GM23248 (cell line): ENCODE results near the gene CKS1B. TPM values are rescaled to one million over a fixed set of nuclear protein-coding genes. Genes with fewer than 3 reads are reported as not detected.

ENCODE experiments used
- DNase-seq: peaks from one replicate; pipeline ENCODE4 v3.0.0-alpha.2; 2015
- H2AFZ ChIP-seq: fragments of 200-600 bp; sonication (generic); 2 replicates; pipeline ENCODE4 v1.6.1; 2016; ENCODE audit warnings: antibody characterized with exemption
- H3F3A ChIP-seq: fragments of 200-600 bp; sonication (generic); 2 replicates; pipeline ENCODE4 v1.6.1; 2016; ENCODE audit warnings: mild to moderate bottlenecking, antibody characterized with exemption, mixed run types; ENCODE audit not compliant: insufficient read depth
- H3K27ac ChIP-seq: fragments of 200-600 bp; sonication (generic); 2 replicates; pipeline ENCODE4 v1.5.1; 2016; ENCODE audit warnings: mild to moderate bottlenecking
- H3K27me3 ChIP-seq: fragments of 200-600 bp; sonication (generic); replicated peaks from 2 replicates; pipeline ENCODE4 v1.6.1; 2016; ENCODE audit warnings: mild to moderate bottlenecking; ENCODE audit not compliant: insufficient read depth
- H3K36me3 ChIP-seq: fragments of 200-600 bp; sonication (generic); 2 replicates; pipeline ENCODE4 v1.6.1; 2016; ENCODE audit warnings: low read depth, mild to moderate bottlenecking
- H3K4me1 ChIP-seq: fragments of 200-600 bp; sonication (generic); 2 replicates; pipeline ENCODE4 v1.6.1; 2016; ENCODE audit warnings: mild to moderate bottlenecking; ENCODE audit not compliant: insufficient read depth
- H3K4me2 ChIP-seq: fragments of 200-600 bp; sonication (generic); one replicate; pipeline ENCODE4 v1.6.1; 2016; ENCODE audit warnings: mild to moderate bottlenecking; ENCODE audit not compliant: unreplicated experiment
- H3K4me3 ChIP-seq: fragments of 200-600 bp; sonication (generic); 2 replicates; pipeline ENCODE4 v1.5.1; 2016; ENCODE audit warnings: mild to moderate bottlenecking
- H3K79me2 ChIP-seq: fragments of 200-600 bp; sonication (generic); 2 replicates; pipeline ENCODE4 v1.6.1; 2016; ENCODE audit warnings: mild to moderate bottlenecking; ENCODE audit not compliant: insufficient read depth
- H3K9ac ChIP-seq: fragments of 200-600 bp; sonication (generic); 2 replicates; pipeline ENCODE4 v1.6.1; 2016; ENCODE audit warnings: mild to moderate bottlenecking
- H3K9me2 ChIP-seq: fragments of 200-600 bp; sonication (generic); 2 replicates; pipeline ENCODE4 v1.6.1; 2016; ENCODE audit warnings: mixed run types, mild to moderate bottlenecking, moderate library complexity; ENCODE audit not compliant: insufficient read depth
- H3K9me3 ChIP-seq: fragments of 200-600 bp; sonication (generic); one replicate; pipeline ENCODE4 v1.6.1; 2017; ENCODE audit warnings: low read depth
- H4K20me1 ChIP-seq: fragments of 200-600 bp; sonication (generic); 2 replicates; pipeline ENCODE4 v1.6.0; 2016; ENCODE audit not compliant: insufficient read depth
- EZH2 ChIP-seq: fragments of 200-600 bp; sonication (generic); IDR thresholded peaks from 2 replicates; pipeline ENCODE4 v1.6.1; 2018; ENCODE audit warnings: antibody characterized with exemption, mild to moderate bottlenecking; ENCODE audit not compliant: insufficient read depth, poor library complexity, severe bottlenecking
- EZH2phosphoT487 ChIP-seq: fragments of 200-600 bp; sonication (generic); IDR thresholded peaks from 2 replicates; pipeline ENCODE4 v1.6.1; 2018; ENCODE audit warnings: antibody characterized with exemption, moderate library complexity, mild to moderate bottlenecking, low read depth; ENCODE audit not compliant: insufficient read depth
- WGBS, 2 experiments: methylation state at CpG; one replicate each; pipeline ENCODE4 v1.1.6; 2015 to 2017; ENCODE audit warnings: low lambda C conversion rate in 2 of 2, low coverage in 1 of 2; ENCODE audit errors: missing lambda C conversion rate in 2 of 2; 5-methylcytosine and 5-hydroxymethylcytosine counted together
- in situ Hi-C: fragments of 300-500 bp; cut with MboI; formaldehyde crosslinking; loops from 2 replicates; pipeline ENCODE4 v1.15.0; 2020
- microRNA-seq: library from miRNA; unstranded; fragments of <30 nt; microRNA quantifications from one replicate; pipeline ENCODE4, GENCODE V29; 2016; ENCODE audit warnings: borderline number of aligned reads
- polyA plus RNA-seq: library from polyadenylated mRNA; unstranded; fragments of >200 nt; fragmentation: Nextera tagmentation; extraction: Ambion mirVana; gene quantifications from 2 replicates; pipeline ENCODE4 v1.2.1, GENCODE V29; 2016
- small RNA-seq: library from RNA; depleted of rRNA; stranded (forward); fragments of <200 nt; gene quantifications from one replicate; pipeline ENCODE3, GENCODE V24; 2014; ENCODE audit warnings: low read depth, low replicate concordance
- total RNA-seq: library from RNA; depleted of rRNA; stranded (reverse); fragments of >200 nt; shearing (Covaris generic); gene quantifications from 2 replicates; pipeline ENCODE4 v1.2.3, GENCODE V29; 2014; rRNA removed

CKS1B gene
- total and polyA plus RNA-seq, 2 experiments from 2014 or later: 45.6 to 119 TPM

GRCh38 chr1:155026588-155026987, 52.1 kb downstream of the CKS1B start:
- 70 to 73% methylated on average over 6 of the region's 6 CpGs for WGBS, 2 experiments
- in situ Hi-C loops: no loop called here
- H3K4me2 ChIP-seq: no peak overlapping the region

More at GRCh38 chr1:155026588-155026987, 52.1 kb downstream of the CKS1B start:
- H3K36me3 ChIP-seq: no peaks in the 10 kb centered on the region
- no peak overlapping the region for H3K9ac ChIP-seq
- no peak overlapping the region for H3K4me3 ChIP-seq
- DNase-seq: peak; percentile 62
- no peak overlapping the region for H3K27ac ChIP-seq
- H2AFZ ChIP-seq: no peak overlapping the region
- no peaks in the 10 kb centered on the region for H3K9me2 ChIP-seq
- no peaks in the 10 kb centered on the region for H3F3A ChIP-seq
- TF ChIP-seq EZH2phosphoT487: no peak
- TF ChIP-seq EZH2: no peak
- H3K9me3 ChIP-seq: no peaks in the 10 kb centered on the region
- no peaks in the 10 kb centered on the region for H4K20me1 ChIP-seq
- H3K27me3 ChIP-seq: no peaks in the 10 kb centered on the region
- peaks cover 5% of the 10 kb centered on the region; the same call in 1 of the 2 replicates for H3K4me1 ChIP-seq
- H3K79me2 ChIP-seq: no peaks in the 10 kb centered on the region

Small RNA genes lying within 50 kb of the gene (microRNA-seq; reads per million reads assigned to microRNA genes)
- gene MIR4258: not detected

Small RNA genes lying within 50 kb of the gene (small RNA-seq; reads per million reads assigned to genes)
- not detected for gene MIR4258
- gene RF00017: not detected

Other genes starting within 250 kb of the CKS1B start
- gene KCNN3, start 104.4 kb upstream of the CKS1B start, total RNA-seq: not detected in 2 replicates
- not detected in 2 replicates for gene KCNN3, start 104.4 kb upstream of the CKS1B start, polyA plus RNA-seq
- gene PMVK, start 38.0 kb upstream of the CKS1B start, total RNA-seq: 2.1 and 6.4 TPM in 2 replicates
- 36.6 and 40.2 TPM in 2 replicates for gene PMVK, start 38.0 kb upstream of the CKS1B start, polyA plus RNA-seq
- gene PBXIP1, start 18.6 kb upstream of the CKS1B start, total RNA-seq: 70.4 and 72.2 TPM in 2 replicates
- 25.9 and 26.4 TPM in 2 replicates for gene PBXIP1, start 18.6 kb upstream of the CKS1B start, polyA plus RNA-seq
- gene PYGO2, start 12.9 kb upstream of the CKS1B start, total RNA-seq: 13.2 and 14.9 TPM in 2 replicates
- gene PYGO2, start 12.9 kb upstream of the CKS1B start, polyA plus RNA-seq: 14.7 and 15.4 TPM in 2 replicates
- 295 and 319 TPM in 2 replicates for gene SHC1, start 3.9 kb upstream of the CKS1B start, total RNA-seq
- 275 and 278 TPM in 2 replicates for gene SHC1, start 3.9 kb upstream of the CKS1B start, polyA plus RNA-seq
- 15.6 and 21.3 TPM in 2 replicates for gene FLAD1, start 8.7 kb downstream of the CKS1B start, total RNA-seq
- gene FLAD1, start 8.7 kb downstream of the CKS1B start, polyA plus RNA-seq: 26.4 and 30.2 TPM in 2 replicates
- not detected in 2 replicates for gene LENEP, start 18.9 kb downstream of the CKS1B start, total RNA-seq
- gene LENEP, start 18.9 kb downstream of the CKS1B start, polyA plus RNA-seq: not detected in 2 replicates
- 16.8 and 27.0 TPM in 2 replicates for gene ZBTB7B, start 28.1 kb downstream of the CKS1B start, total RNA-seq
- 2.3 and 2.9 TPM in 2 replicates for gene ZBTB7B, start 28.1 kb downstream of the CKS1B start, polyA plus RNA-seq
- gene DCST2, start 59.1 kb downstream of the CKS1B start, total RNA-seq: not detected in 2 replicates
- gene DCST2, start 59.1 kb downstream of the CKS1B start, polyA plus RNA-seq: 0.14 and 0.16 TPM in 2 replicates
- gene DCST1, start 59.1 kb downstream of the CKS1B start, total RNA-seq: not detected in 2 replicates
- not detected in 2 replicates for gene DCST1, start 59.1 kb downstream of the CKS1B start, polyA plus RNA-seq
- 85.6 and 109 TPM in 2 replicates for gene ADAM15, start 76.6 kb downstream of the CKS1B start, total RNA-seq
- gene ADAM15, start 76.6 kb downstream of the CKS1B start, polyA plus RNA-seq: 73.0 and 80.4 TPM in 2 replicates
- gene EFNA4, start 89.1 kb downstream of the CKS1B start, total RNA-seq: 2.4 and 5.5 TPM in 2 replicates
- 4.4 and 4.6 TPM in 2 replicates for gene EFNA4, start 89.1 kb downstream of the CKS1B start, polyA plus RNA-seq
- gene EFNA3, start 104.2 kb downstream of the CKS1B start, total RNA-seq: 1.4 and 3.0 TPM in 2 replicates
- gene EFNA3, start 104.2 kb downstream of the CKS1B start, polyA plus RNA-seq: 2.5 and 2.7 TPM in 2 replicates
- gene EFNA1, start 153.2 kb downstream of the CKS1B start, total RNA-seq: not detected in 2 replicates
- gene EFNA1, start 153.2 kb downstream of the CKS1B start, polyA plus RNA-seq: not detected in 2 replicates
- 33.4 and 34.1 TPM in 2 replicates for gene SLC50A1, start 161.2 kb downstream of the CKS1B start, total RNA-seq
- 55.1 and 58.3 TPM in 2 replicates for gene SLC50A1, start 161.2 kb downstream of the CKS1B start, polyA plus RNA-seq
- 21.8 and 50.7 TPM in 2 replicates for gene DPM3, start 165.8 kb downstream of the CKS1B start, total RNA-seq
- 75.3 and 82.3 TPM in 2 replicates for gene DPM3, start 165.8 kb downstream of the CKS1B start, polyA plus RNA-seq
- gene KRTCAP2, start 198.6 kb downstream of the CKS1B start, total RNA-seq: 92.7 and 189 TPM in 2 replicates
- gene KRTCAP2, start 198.6 kb downstream of the CKS1B start, polyA plus RNA-seq: 480 and 484 TPM in 2 replicates
- 3.4 TPM in 2 replicates for gene TRIM46, start 199.2 kb downstream of the CKS1B start, total RNA-seq
- 1.6 and 2.1 TPM in 2 replicates for gene TRIM46, start 199.2 kb downstream of the CKS1B start, polyA plus RNA-seq
- gene THBS3, start 233.2 kb downstream of the CKS1B start, total RNA-seq: 20.6 and 21.4 TPM in 2 replicates
- 14.9 and 16.6 TPM in 2 replicates for gene THBS3, start 233.2 kb downstream of the CKS1B start, polyA plus RNA-seq
- 39.6 and 61.4 TPM in 2 replicates for gene MTX1, start 234.0 kb downstream of the CKS1B start, total RNA-seq
- gene MTX1, start 234.0 kb downstream of the CKS1B start, polyA plus RNA-seq: 69.2 and 78.6 TPM in 2 replicates